DMS53 treated with DMSO at 0.1 percent for 48 hours (cell line): ENCODE data around the gene DLGAP1.

ENCODE experiments used
- DNase-seq: peaks from one replicate; lab custom pipeline; 2025; ENCODE audit not compliant: unreplicated experiment; lab: John Stamatoyannopoulos, UW

DLGAP1 gene

DNA sequence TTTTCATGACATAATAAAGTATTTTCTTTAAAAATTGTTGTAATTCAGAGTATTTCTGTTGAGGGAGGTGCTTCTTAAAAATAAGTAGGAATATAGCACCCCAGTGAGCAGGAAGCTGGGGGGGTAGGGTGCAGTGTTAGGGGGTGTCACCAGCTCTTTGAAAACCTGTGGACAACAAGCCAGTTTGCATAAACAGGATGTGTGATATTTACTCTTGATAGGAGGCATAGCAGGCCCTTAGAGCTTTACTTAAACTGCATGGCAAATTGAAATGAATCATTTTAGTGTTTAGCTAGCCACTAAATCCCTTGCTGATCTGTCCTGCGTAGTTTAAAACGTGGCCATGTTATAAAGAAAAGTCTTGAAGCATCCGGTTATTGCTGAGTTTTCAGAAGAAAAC lies 996.7 kb downstream of the DLGAP1 start:
- DNase-seq, result peak; percentile 74

DNA sequence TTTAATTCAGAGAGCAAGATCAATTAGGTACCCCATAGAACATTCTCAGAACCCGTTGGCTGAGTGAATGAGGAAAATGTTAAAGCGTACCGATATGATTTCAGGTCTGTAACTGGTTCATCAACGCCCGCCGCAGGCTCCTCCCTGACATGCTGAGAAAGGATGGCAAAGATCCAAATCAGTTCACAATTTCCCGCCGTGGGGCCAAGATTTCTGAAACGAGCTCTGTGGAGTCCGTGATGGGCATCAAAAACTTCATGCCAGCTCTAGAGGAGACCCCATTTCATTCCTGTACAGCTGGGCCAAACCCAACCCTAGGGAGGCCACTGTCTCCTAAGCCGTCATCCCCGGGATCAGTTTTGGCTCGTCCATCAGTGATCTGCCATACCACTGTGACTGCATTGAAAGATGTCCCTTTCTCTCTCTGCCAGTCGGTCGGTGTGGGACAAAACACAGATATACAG lies 997.8 kb downstream of the DLGAP1 start:
- peak; percentile 63 for DNase-seq

DNA sequence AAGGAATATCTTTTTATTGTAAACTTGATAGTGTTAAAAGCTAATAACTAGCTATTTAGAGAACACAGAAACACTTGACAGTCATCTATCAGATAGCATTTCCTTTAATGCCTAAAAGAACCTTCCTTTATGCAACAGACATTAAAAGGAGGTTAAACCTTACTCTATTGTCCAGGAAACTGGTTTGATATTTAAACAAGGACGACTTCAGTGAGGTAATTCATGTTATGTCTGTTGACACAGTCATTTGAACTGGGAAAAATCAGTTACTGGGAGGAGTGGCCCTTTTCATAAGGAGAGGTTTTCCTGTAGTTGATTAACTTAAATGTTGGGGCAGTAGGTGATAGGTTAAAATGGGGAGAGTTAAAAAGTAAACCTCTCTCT lies 998.4 kb downstream of the DLGAP1 start:
- DNase-seq, result peak; percentile 100

DNA sequence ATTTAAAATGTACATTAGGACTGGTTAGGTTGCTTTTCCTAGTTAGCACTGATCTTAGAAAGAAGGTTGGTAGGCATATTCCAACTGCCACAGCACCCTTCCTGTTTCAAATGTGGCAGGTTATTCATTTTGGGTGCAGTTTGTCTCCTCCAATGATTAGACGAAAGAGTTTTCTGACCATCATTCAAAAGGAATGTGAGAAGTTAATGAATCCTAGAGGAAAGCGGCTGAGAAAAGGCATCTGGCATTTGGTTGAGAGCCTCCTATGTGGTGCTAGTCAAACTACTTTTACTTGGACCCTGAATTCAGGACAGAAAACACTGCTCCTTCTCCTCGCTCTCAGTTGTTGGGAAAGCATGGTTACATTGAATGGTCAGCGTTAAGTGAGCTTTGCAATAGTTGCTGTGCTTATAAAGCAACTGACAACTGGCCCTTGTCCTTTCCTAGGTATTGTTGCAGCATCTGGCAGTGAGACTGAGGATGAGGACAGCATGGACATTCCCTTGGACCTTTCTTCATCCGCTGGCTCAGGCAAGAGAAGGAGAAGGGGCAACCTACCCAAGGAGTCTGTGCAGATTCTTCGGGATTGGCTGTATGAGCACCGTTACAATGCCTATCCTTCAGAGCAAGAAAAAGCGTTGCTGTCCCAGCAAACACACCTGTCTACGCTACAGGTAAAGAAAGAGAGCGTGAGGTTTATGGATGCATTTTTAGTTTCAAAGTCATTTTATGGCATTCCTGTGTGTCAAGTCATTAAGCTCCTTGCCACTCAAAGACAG lies 999.0 kb downstream of the DLGAP1 start:
- DNase-seq, result peak; percentile 73

DNA sequence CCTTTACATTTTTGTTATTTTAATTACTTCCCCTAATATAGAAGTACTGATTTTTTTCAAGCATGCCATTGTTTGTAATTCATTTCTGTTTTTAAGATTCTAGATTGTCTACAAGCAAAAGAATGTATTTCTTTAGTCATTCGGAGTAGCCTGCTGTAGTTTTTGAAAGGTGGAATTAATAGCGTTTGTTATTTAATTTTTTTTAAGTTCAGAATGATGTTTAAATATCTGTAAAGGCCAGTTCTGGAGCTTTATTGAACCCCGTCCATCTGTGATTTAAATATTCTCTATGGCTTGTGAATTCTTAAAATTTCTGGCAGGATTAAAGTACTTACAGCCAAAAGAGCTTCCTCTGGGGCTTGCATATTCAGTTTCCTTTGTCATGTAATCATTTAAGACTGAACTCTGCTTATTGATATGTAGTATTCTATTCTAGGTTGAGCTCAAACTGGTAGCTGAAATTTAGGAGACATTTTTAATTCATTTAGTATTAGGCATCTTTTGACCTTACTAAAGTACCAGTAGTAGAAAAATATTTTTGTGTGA lies 999.9 kb downstream of the DLGAP1 start:
- no peak for DNase-seq

DNA sequence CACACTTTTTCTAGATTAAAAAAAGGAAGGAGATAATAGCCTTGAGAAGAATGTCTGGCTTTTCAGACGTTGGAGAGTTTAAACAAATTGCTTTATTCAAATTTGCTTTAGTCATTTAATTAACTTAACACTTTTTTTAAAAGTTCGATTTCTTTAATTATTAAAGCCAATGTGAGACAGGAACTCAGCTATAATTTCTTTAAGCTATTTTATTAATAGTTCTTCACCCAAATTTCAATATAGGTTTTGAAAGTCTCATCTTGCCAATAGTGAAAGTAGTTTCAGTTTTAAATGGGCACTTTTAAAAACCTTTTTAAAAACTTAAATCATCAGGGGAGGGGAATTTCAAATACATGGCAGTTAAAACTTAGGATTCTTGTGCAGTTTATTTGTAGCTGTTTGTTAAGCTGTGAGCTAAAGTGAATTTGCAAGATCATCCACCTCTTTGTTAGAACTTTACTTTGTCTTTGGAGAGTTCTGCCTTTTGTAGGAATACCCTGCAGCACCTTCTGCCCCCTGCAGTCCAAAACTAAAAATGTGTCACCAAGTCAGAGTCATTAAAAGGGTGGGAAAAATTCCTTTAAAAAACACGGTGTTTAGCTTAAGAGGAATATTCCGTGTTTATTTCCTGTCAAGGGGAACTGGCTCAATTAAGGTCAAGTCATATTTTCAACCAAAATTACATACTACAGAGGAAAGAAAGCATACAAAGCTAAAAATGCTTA lies 1000.6 kb downstream of the DLGAP1 start:
- peak; percentile 74 for DNase-seq

DNA sequence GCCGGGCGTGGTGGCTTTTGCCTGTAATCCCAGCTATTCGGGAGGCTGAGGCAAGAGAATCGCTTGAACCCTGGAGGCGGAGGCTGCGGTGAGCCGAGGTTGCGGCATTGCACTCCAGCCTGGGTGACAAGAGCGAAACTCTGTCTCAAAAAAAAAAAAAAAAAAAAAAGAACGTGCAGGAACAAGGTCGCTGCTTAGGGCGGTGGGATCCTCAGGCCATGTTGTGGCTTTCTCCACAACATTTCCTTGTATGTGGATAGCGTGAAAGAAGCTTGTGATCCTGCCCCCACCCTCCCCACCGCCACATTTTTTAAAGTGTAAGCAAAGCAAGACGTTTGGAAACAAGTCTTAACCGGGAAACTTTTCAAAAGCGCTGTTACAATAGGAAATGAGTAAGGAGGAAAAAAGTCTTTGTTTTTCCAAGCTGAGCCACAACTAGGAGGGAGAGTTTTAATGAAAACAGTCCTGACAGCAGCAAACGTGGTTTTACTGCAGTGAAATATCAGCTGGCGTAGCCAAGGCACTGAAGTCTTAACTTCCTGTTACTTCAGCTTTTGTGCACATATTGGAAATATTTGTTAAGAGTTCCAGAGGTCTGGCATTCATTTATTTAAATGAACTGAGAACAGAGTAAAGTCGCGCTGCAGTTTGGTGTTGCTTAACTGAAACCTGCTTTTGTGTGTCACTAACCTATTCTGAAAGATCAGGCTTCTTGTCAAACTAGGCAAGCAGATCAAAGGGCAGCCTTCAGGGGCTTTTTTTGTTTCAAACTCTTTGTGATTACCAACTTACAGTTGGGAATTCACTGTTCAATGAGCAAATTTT lies 1001.4 kb downstream of the DLGAP1 start:
- DNase-seq, result peak; percentile 77

DNA sequence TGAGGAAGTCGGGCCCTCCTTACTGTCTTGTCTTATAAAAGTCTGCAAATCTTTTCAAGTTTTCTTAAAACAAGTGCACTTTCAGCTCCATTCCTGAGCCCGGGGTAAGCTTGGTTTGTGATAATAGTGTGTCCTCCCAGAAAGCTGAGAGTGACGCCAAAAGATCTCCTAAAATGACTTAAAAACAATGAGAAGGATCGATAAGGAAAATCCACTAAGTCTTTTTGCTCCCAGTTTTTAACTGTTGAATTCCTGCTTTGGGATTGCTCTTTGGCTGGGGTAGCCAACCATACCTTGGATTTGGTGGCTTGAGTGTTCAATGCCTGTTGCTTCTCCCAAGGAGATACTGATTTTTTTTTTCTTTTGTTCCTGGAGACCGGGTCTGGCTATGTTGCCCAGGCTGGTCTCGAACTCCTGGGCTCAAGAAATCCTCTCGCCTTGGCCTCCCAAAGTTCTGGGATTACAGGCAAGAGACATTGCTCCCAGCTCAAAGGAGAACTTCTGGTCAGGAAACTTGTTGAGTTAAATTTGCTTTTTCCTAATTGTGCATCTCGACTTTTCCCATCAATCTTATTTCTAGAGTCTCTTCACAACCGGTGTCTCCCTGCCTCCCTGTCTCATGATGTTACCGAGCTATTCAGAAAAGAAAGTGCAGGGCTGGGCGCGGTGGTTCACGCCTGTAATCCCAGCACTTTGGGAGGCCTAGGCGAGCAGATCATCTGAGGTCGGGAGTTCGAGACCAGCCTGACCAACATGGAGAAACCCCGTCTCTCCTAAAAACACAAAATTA lies 1002.2 kb downstream of the DLGAP1 start:
- no peak for DNase-seq

DNA sequence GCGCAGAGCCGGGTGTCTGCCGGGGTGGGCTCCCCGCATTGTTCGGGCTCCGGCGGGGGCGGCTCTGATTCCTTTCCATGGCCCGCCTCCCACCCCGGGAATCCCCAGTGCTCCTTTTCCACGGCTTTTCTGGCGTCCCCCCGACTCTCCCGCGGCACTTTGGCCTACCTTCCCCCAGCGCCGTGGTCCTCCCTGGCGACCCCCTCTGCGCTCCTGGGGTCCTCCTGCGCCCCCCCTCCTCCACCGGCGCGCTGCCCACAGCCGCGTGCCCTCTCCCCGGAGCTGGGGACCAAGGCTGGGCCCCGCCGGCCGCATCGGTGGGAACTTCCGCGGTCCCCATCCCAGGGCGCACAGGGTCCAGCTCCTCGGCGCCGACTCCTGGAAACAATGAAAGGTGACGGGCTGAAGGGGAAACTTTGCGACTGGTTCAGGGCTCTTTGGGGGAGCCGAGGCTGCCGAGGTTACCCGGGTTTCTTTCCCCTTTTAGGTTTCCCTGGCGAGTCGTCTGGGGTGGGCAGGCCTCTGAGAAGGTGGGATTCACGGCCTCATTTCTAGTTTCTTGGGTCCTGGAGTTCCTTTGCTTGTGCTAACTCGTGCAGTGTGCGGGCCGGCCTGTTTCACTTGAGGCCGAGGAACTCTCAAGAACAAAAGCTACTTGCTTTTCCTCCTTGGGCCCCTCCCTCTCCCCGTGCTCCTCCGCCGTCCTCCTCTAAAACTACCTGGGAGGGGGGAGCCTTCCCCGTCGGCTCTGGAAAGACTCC lies 1002.9 kb downstream of the DLGAP1 start:
- no peak for DNase-seq

DNA sequence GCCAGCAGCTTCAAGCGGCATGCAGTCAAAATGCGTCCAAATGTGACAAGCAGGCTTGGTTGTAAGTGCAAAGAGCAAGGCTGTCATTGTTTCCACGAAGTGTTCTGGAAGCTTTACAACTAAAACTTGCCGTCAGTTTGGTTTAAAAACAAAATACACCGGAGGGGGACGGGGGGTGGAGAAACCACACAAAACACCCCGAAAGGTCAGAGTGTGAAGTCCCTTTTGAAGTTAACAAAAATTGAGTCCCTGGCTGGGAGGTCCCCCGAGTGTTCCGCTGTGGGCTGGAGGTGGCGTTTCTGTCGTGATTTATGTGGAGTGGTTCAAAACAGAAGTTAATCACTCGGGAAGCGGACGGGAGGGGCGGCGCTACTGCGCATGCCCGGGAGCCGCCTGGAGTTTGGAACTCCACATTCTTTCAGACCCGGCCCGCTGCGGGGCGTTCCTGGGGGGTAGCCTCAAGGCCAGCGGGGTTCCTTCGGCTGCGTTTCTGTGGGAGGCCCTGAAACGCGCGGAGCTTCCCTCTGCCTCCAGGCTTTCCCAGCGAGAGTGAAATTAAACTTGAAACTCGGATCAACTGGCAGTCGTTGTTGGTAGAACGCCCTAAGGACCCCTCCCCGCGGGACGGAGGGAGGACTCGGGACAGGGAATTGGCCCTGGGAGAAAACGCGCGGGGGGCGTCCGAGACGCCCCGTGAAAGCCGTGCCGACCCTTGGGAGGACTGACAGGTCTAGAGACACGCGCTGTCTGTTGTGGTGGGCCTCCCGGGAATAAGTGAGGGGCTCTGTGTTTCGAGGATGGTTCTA lies 1003.7 kb downstream of the DLGAP1 start:
- peak; percentile 72 for DNase-seq

DNA sequence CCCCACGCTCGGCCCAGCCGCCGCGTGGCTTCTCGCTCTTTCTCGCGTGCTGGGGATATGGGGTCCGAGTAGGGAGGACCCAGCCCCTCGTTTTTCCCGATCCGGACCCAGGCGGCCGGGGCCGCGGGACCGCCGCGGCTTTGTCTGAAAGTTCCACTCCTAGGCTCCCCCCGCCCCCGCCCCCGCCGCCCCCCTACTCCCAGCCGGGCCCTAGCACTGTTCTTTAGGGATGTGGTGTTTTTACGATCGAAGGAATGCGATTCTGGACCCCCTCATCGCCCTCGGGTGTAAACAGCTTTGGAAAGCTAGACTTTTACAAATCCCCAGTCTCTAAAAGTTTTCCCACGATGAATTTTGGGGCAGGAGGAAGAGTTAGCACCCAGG lies 1004.3 kb downstream of the DLGAP1 start:
- no peak for DNase-seq

DNA sequence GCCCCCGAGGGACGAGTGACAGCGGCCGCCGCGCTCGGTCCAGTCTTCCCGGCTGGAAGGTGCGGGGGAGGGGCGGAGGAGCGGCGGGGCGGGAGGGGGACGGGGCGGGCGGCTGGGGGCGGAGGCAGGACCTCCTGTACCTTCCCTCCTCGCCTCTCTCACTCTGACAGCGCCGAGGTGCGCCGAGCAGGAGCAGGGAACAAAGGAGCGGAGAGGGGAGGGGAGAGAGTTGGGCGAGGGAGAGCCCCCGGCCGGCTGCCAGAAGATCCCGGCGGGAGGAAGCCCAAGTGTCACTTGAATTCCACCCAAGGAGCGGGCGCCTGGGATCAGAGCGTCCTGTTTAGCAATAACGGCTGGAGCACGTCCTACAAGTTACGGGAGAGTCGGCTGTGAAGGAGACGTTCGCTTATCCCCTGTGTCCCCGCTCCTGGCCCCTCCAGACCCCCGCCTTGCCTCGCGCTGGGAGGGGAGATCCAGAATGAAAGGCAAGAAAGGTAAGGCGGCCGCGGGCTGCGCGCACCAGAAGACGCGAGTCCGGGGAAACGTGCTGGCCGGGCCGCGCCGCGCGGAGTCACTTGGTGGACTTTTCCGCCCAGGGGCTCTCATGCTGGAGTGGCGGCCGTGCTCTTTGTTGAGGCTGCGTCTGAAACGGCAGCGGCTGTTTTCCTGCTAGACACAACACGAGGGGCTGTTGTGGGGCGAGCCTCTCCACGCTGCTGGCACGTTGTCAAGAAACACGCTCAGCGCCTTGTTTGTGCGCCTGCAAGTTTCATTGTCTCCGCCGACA lies 1004.9 kb downstream of the DLGAP1 start, which contains the start of gene TGIF1:
TGIF1 (plus strand) TSS at position 161 of the 787 bp plus-strand sequence; CDS start at position 479, 318 bp downstream.
- peak; percentile 79 for DNase-seq

DNA sequence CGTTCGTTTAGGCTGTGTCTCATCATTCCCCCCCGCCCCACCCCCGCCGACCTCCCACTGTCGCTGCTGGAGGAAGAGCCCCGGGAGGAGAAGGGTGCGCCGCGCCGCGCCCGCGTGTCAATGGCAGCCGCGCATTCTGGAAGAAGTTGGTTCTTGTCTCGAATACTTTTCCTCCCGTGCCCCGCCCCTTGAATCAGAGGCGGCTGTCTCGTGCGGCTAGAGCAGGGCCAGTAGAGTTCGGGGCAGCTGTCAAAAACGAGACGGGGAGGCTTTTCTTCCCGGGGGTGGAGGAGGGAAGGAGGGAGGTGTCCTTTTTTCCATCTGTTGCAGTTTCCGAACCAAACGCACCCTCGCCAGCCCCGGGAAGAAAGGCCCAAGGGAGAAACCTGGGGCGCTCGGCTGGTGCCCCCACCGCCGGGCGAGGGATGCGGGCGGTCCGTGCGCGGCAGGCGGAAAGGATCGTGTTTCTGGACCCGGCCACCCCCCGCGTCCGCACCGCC lies 1005.5 kb downstream of the DLGAP1 start:
- DNase-seq, result peak; percentile 91

DNA sequence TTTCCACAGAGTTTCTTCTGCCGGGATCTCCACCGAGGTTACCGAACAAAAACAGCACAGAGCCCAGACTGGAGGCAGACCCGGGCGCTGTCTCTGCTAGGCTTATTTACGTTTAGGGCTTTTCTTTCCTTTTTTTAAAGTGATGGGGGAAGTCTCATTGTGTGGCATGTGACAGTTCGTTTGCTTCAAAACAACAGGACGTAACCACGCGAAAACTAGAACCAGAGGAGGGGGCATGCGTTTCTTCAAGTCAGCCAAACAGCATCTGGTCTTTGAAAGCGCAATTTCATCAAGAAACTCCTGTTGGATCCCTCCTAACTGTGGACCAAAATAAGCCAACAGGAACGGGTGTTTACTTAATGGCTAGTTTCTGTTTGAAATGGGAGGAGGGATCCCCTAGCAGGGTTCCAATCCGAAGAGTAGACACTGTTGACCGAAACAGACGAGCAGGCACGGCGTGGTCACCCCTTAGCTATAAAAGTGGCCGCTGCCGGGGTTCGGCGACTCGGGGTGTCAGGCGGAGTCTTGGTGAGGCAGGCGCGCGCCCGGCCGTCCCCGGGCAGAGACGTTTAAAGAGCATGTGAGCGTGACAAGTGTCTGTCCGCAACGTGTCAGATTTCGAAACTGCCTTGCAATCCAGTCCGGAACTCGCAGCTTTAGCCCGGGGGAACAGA lies 1006.1 kb downstream of the DLGAP1 start:
- peak; percentile 97 for DNase-seq

DNA sequence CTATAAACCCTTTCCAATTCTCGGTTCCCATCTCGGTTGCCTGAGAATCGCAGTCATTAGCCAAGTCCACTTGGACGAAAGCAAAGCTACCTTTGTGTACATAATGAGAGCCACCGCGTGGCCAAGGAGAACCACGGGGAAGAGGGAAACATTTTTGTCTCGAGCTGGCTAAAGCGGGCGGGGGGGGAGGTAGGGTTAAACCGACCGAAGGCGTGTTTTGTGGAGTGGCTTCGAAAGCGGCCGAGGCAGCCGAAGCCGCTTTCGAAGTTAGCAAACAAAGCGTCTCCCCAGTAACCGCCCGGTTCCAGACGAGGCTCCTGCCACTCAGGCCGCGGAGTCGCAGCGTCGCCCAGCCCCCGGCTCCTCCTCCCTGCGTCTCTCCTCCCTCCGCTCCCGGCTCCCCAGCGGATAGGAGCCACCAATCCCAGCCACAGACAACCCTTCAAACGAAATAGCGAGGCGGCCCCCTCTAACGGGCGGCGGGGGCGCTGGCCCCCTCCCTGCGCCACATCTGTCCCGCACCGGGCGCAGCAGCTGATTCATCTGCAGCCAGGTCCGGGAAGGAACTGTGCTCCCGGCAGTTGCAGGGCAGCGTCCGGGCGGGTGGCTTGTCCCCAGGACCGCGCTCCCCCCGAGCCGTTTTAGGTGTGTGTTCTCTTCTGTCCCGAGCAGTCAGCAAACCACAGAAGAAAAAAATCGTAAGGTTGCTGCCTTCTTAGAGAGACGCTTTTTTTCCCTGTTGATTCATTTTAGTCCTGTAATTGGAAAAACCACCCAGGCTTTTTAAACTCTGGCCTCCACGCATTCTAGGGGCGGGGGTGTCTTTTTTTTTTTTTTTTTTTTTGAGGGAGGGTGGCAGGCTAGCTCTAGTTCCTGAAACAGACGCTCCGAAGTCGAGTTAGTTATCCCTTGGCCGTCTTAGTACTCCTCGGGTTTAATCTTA lies 1006.9 kb downstream of the DLGAP1 start:
- peak; percentile 100 for DNase-seq
